Measurements from ENCODE around the gene ZNF502. TPM values are rescaled to one million over a fixed set of nuclear protein-coding genes. Genes with fewer than 3 reads are reported as not detected.
"Not testable (repeated sequence)": the region's sequence is repeated elsewhere in the genome, so short reads cannot be mapped to it uniquely, and the experiment has no call there.

The ZNF502 gene
- total RNA-seq: 2.0 and 2.6 TPM in 2 replicates
- polyA plus RNA-seq (2012): 1.5 TPM

DNA sequence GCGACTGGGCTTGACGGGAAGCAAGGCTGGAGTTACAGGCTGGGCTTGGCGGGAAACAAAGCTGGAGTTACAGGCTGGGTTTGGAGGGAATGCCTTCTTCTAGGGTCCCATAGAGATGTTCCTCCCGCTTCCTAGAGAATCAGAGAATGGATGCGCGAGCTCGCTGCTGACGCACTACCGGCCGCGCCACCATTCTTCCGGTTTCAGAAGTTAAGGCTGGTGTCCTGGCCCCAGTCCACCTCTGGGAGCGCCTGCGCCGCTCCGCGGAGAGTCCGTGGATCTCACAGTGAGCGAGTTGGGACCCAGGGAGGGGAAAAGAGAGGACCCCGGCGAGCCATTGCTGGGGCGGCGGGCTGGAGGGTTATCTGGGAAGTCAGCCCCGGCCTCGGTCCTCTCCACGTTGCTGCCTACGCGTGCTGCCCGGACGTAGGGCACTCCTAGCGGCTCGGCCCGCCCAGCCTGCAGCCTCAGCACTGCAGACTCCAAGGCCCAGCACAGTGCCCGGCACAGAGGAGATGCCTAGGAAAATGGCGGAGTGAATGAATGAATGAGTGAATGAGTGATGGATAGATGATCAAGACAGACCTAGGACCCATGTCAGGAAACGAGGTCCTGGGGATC lies at the start of gene ZNF502:
Gene ZNF502 (plus strand): TSS at position 206 of the 621 bp plus-strand sequence. CDS start 7,602 bp downstream, outside the sequence.
- DNase-seq (ENCODE audit: low read depth): peak; percentile 81

DNA sequence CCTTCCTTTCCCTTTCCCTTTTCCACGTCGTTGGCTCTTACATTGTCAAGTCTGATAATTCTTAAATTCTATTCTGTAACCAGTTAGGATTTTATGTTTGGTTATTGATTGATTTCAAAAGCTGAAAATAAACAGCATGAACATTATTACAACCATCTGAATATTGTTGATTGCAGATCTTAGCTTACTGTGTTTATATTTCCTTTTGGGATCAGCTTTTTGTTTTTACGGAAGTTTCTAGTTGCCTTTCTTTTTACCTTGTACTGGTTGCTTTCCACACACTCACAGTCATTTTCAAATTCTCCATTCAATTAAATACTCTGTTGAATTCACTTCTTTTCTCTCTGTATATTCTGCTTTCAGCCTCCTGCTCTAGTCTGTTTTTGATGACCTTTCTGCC lies 47.3 kb upstream of the ZNF502 start:
- DNase-seq (ENCODE audit: low read depth): no peak

DNA sequence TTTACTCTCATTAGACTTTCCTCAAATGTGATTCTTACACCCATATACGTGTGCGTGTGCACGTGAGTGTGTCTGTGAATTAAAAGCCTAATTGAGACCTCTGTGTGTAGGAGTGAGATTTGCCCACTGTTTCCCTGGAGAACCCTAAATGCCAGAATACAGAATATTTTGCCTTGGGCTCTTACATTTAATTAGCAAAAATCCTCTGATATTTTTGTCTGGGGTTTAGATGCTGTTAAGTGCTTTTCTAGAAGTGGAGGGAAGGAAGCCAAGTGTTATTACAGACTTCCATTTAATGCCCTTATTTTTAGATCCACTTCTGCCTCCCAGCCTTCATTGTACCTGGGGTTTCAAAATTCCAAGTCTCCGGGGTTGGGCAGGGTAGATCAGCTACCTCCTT lies 46.1 kb upstream of the ZNF502 start:
- no peak for DNase-seq (ENCODE audit: low read depth)

DNA sequence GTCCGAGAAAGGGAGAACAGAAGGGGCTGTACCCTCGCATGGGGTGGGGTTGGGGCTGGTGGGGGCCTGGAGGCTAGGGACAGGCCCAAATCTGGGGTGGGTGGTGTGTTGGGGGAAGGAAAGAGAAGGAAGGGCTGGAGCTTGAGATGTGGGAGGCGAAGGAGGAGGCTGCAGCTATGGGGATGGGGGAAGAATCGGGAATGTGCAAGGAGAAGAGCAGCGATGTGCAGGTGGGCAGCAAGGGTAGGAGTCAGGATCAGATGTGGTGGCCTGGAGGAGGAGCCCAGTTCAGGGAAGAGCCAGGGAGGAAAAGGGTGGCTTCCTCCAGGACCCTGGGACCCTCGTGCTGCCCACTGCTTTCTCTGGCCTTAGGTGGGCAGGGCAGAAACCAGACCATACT lies 42.7 kb upstream of the ZNF502 start:
- no peak for DNase-seq (ENCODE audit: low read depth)

DNA sequence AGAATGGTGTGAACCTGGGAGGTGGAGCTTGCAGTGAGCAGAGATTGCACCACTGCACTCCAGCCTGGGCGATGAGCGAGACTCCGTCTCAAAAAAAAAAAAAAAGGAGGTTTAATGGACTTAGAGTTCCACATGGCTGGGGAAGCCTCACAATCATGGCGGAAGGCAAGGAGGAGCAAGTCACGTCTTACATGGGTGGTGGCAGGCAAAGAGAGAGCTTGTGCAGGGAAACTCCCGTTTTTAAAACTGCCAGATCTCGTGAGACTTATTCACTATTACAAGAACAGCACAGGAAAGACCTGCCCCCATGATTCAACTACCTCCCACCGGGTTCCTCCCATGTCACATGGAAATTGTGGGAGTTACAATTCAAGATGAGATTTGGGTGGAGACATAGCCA lies 39.0 kb upstream of the ZNF502 start:
- not testable (repeated sequence) for DNase-seq (ENCODE audit: low read depth)

DNA sequence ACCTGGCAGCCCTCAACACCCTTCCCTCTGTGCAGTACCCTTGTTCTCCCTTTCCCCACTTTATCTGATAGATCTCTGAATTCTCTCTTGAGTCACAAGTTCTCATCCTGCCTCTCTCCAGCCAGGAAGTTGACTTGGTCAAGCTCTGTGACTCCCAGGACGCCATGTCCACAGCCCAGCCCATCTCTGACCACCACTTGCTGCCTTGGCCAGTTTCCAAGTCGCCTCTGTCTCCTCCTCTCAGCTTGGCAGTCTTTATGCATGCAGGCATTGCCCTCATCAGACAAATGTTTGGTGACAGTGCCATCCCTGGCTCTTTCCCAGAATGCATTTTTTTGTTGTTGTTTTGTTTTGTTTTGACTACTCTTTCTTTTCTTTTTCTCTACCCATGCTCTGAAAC lies 38.2 kb upstream of the ZNF502 start:
- peak; percentile 64 for DNase-seq (ENCODE audit: low read depth)

DNA sequence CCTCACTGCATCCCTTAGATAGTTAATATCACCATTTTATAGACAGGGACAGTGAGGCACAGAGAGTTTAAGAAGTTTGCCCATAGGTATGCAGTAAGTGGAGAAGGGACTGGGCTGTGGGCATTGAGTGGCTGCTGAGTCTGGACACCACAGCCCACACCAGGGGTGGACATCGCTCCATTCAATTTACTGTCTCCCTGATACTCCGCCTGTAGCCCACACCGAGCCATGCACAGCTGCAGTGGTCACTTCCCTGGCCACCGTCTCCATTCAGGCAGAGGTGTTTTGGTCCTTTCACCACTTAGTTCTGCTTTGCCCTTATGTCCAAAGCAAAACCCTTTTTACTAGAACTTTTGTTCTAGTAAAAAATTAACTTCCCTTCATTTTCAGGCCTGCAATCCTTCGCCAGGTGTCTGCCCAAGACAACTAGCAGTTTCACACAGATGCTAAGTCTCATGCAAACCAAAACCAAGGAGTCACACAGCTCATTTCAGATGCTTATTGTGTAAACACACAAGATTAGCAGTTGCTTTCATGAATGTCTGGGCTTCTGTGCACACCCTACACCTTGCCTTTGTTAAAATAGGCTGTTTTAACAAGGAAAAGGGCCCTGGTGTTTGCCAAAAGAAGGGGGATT lies 33.9 kb upstream of the ZNF502 start:
- DNase-seq (ENCODE audit: low read depth): peak; percentile 75

DNA sequence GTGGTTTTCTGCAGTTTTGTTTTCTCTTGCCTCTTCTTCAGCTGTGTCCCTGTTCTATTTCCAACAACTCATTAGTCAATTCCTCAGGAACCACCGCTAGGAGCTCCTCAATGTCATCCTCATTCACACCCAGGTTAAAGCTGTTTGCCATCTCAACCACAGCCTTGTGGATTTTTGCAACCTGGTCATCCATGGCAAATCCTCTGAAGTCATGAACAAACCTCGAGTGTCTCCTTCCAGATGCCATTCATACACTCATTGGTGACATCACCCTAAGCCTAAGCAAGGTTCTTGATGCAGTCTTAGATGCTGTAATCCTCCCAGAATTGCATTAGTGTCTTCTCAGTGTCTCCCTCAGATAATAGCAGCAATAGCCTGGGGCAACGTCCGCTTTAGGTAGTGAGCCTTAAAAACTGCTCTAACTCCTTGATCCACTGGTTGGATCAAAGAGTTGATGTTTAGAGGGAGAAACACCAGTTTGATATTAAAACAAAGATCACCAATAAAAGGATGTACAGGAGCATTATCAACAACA lies 31.5 kb upstream of the ZNF502 start:
- peak; percentile 96 for DNase-seq (ENCODE audit: low read depth)

DNA sequence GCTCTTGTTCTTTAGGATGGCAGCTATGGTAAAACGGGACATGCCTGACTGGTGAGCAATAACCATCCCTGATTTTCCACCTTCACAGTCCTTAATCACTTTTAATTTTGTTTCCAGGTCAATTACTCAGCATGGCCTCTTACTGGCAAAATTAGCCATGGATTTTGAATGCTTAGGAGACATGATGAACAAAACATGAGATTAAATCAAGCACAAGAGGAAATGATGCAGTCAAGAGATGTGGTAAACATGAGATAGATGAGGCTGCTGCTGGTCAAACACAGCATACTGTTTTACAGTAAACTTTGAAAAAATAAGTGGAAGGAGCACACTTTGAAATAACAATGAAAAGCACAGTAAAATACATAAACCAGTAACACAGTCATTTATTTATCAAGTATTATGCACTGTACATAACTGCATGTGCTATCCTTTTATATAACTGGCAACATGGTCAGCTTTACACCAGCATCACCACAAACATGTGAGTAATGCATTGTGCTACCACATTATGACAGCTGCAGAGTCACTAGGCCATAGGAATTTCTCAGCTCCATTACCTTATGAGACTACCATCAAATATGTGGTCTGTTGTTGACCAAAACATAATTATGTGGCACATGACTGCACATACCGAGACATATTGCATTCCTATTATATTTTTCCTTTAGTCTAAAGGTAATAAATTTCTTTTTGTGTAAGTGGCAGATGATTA lies 30.1 kb upstream of the ZNF502 start:
- DNase-seq (ENCODE audit: low read depth): peak; percentile 96

DNA sequence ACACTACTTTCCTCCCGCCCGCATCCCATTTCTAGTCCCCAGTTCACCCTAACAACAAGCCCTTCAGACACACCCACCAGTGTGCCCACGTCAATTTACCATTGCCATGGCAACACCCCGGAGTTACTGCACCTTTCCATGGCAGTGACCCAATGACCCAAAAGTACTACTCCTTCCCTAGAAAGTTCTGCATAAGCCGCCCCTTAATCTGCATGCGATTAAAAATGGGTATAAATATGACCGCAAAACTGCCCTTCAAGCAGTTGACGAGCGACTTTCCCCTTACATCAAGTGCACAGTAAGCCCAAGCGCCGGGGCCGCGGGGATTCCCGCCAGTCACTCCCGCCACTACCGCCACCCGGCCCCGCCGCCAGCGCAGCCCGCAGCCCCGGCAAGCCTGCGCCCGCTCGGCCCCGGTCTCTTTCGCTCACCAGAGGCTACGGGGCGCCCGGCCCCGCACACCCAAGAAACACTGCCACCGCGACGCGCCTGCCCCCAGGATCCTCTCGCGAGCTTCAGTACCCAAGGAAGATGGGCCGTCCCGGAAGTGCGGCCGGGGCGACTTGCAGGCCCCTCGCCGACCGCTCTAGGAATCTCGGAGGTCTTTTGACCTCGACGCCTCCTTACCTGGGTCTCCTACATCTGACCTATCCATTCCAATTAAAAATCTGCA lies 27.2 kb upstream of the ZNF502 start:
- no peak for DNase-seq (ENCODE audit: low read depth)

DNA sequence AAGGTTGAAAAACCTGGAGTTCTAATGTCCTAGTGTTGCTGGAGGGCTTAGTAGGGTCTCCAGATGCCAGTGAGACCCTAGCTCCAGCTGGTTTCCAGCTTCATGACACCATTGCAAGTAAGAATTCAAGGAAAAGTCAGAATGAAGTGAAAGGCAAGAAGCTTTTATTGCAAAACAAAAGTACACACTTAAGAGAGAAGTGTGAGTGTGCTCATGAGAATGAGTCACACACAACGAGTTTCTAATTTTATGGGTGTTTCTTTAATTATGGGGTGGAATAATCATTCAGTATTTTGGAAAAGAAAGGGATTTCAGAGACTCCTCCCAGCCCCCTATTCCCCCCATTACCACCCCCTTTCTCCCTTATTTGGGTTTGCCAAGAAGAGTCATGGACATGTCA lies 24.6 kb upstream of the ZNF502 start:
- no peak for DNase-seq (ENCODE audit: low read depth)

DNA sequence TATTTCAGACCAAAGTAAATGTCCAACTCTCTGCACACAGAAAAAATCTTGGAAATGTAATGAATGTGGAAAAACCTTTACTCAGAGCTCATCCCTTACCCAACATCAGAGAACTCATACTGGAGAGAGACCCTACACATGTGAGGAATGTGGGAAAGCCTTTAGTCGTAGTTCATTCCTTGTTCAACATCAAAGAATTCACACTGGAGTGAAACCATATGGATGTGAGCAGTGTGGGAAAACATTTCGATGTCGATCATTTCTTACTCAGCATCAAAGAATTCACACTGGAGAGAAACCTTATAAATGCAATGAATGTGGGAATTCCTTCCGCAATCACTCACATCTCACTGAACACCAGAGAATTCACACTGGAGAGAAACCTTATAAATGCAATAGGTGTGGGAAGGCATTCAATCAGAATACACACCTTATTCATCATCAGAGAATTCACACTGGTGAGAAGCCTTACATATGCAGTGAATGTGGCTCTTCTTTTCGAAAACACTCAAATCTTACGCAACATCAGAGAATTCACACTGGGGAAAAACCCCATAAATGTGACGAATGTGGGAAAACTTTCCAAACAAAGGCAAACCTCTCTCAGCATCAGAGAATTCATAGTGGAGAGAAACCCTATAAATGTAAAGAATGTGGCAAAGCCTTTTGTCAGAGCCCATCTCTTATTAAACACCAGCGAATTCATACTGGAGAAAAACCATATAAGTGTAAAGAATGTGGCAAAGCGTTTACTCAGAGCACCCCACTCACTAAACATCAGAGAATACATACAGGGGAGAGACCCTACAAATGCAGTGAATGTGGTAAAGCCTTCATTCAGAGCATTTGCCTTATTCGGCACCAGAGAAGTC lies 9.0 kb downstream of the ZNF502 start:
- DNase-seq (ENCODE audit: low read depth): no peak

DNA sequence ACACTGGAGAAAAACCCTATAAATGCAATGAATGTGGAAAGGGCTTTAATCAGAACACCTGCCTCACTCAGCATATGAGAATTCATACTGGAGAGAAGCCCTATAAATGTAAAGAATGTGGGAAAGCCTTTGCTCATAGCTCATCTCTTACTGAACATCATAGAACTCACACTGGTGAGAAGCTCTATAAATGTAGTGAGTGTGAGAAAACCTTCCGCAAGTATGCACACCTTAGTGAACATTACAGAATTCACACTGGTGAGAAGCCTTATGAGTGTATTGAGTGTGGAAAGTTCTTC lies 9.6 kb downstream of the ZNF502 start:
- DNase-seq (ENCODE audit: low read depth): no peak

DNA sequence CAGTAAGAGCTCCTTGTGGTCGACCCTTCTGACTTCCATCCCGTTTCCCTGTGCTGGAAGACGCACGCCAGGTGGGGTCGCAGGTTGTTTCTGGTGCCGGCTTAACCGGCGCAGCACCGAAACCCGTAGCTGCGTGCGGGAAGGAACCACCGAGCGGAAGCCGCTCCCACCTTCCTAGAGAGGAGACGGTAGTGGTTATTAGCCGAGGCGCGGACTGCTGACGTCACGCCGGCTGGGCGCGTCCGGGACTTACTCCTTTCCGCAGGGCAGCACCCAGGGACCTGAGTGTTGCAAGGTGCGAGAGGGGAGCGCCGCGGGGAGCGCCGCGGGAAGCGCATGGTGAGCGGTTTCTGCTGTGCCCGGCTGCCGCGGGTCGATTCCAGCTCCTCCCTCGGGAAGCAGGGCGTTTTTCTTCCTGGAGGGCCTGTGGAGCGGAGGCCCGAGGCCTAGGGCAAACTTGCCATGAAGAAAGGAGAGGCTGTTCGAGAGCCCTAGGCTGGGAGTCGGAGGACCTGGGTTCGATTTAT lies 17.0 kb downstream of the ZNF502 start, which contains the start of gene ZNF501:
Gene ZNF501 (plus strand): TSS at position 252 of the 527 bp plus-strand sequence. CDS start 4,787 bp downstream, outside the sequence.
- peak; percentile 24 for DNase-seq (ENCODE audit: low read depth)

DNA sequence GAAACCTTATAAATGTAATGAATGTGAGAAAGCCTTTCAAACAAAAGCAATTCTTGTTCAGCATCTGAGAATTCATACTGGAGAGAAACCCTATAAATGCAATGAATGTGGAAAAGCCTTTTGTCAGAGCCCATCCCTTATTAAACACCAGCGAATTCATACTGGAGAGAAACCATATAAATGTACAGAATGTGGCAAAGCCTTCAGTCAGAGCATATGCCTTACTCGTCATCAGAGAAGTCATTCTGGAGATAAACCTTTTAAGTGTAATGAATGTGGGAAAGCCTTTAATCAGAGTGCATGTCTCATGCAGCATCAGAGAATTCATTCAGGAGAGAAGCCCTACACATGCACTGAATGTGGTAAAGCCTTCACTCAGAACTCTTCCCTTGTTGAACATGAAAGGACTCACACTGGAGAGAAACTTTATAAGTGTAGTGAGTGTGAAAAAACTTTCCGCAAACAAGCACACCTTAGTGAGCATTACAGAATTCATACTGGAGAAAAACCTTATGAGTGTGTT lies 22.2 kb downstream of the ZNF502 start:
- no peak for DNase-seq (ENCODE audit: low read depth)

DNA sequence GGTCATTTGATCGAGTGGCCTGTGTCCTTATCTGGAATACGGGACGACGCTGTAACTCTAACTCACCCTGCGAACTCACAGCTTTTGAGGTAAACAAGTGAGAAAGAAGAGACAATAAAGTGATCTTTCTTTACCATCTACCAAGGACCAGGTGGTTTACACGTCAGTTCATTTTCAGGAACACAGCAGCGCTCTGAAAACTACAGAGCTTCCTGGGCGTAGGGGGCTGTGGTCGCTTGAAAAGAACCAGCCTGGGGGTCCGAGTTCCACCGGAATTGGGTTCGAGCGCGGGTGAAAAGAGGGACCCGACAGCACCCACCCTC lies 48.6 kb downstream of the ZNF502 start:
- no peak for DNase-seq (ENCODE audit: low read depth)

DNA sequence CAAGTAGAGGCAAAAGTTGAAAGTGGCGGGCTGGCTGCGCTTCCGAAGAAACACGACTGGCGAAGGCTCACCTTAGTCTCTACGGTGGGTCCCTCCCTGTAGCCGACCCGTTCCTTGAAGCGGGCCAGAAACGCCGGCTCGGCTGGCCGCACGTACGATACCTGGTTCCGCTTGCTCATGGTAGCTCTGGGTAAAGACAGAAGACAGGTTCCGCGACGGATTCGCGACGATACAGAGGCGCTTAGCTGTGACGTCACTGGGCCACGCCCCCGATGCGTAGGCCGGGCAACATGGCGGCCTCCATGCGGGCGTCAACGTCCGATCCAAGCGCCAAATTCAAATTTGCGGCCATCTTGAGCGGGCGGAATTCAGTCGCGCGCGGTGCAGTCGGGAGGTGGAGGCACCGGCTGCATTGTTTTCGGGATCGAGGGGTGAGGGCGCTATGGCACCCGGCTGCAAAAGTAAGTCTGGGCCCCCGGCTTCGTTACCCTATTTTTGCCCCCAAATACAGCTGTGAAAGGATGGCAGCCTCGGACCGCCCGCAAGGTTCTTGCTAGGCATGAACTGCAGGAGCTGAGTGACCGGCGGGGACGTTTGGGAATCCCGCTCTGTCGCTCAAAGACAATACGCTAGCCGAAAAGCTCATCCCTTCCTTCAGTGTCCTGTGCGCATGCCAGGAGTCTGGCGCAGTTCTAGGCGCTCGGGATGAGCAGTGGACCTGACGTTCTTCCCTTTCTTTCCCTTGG lies 49.1 kb downstream of the ZNF502 start, which contains the start of the genes KIAA1143 and KIF15:
Gene KIAA1143 (minus strand): TSS at position 196 of the 746 bp plus-strand sequence. CDS start 17 bp downstream, at position 179.
Gene KIF15 (plus strand): TSS at position 371 of the 746 bp plus-strand sequence. CDS start 72 bp downstream, at position 443.
- DNase-seq (ENCODE audit: low read depth): peak; percentile 96

DNA sequence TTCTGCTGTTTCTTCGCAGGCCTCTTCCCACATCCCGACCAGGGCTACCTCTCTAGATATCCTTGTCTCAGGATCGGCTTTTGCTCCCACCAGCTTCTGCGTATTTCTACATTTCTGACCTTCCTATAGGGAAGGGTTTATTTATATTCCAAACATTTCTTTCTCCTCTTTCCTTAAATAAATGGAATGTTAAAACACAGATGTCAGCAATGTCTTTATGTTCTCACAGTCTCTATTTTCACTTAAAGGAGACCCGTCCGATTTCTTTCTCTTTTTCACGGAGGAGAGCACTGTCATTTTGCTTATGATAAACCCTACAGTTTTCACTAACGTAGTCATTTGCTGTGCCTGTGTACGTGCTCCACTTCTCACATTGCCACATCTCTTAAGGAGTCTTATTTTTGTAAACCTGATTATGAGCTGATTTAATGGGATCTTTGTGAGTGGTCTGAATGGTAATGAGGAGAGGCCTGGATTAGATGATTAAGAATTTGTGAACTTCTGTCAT lies 49.8 kb downstream of the ZNF502 start:
- no peak for DNase-seq (ENCODE audit: low read depth)

DNA sequence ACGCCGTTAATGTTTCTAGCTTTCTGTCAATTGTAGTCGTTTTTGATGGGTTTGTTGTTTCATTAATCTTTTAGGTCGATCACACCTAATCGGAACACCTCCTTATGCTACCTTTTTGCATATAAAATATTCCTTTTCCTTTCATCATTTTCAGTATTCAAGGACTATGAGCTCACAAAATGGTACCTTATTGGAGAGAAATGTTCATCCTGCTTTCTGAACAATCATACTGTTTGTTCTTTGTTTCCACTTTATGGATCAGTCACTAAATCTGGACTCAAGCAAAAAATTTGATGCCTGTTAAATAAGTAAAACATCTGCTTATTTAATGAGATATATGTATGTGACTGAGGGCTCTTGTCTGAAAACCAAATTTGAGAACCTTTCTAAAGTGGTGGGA lies 50.2 kb downstream of the ZNF502 start:
- DNase-seq (ENCODE audit: low read depth): no peak

Measured in myocyte (in vitro differentiated cells).